Prostate gland (tissue), 2 donors: ENCODE measurements around the gene ACTA2. TPM values are rescaled to one million over a fixed set of nuclear protein-coding genes. Genes with fewer than 3 reads are reported as not detected.

Source experiments
- DNase-seq: peaks from one replicate; pipeline ENCODE4 v3.0.0-alpha.2; 2019; ENCODE audit warnings: low spot score
- H3K27ac ChIP-seq, 2 donors: fragments of 200-600 bp; sonication (generic); 2 replicates each; pipeline ENCODE4 v1.5.1; 2017 to 2019
- H3K27me3 ChIP-seq: fragments of 200-600 bp; sonication (generic); replicated peaks from 2 replicates; pipeline ENCODE4 v1.5.1; 2019; ENCODE audit not compliant: insufficient read depth
- H3K36me3 ChIP-seq, 2 donors: fragments of 200-600 bp; sonication (generic); 1 replicate in 1 of 2; 2 replicates in 1 of 2; pipeline versions ENCODE4 v1.5.1 to v1.8.1; 2017 to 2019
- H3K4me1 ChIP-seq: fragments of 200-600 bp; sonication (generic); replicated peaks from 2 replicates; pipeline ENCODE4 v1.5.1; 2019
- H3K4me3 ChIP-seq, 2 donors: fragments of 200-600 bp; sonication (generic); 2 replicates each; pipeline ENCODE4 v1.5.1; 2017 to 2019
- H3K9me3 ChIP-seq: fragments of 200-600 bp; sonication (generic); 2 replicates; pipeline ENCODE4 v1.5.1; 2017
- CTCF ChIP-seq, 4 experiments: fragments of 200-600 bp in 2 of 4; fragments of 450-650 bp in 2 of 4; sonication (generic) in 2 of 4; IDR thresholded peaks; 1 replicate in 3 of 4; 2 replicates in 1 of 4; pipeline ENCODE4 v1.5.1; 2016 to 2019; ENCODE audit warnings: antibody characterized with exemption in 4 of 4, mild to moderate bottlenecking in 2 of 4, moderate library complexity in 2 of 4
- POLR2A ChIP-seq: fragments of 450-650 bp; IDR thresholded peaks from one replicate; pipeline ENCODE4 v1.6.1; 2016; ENCODE audit warnings: antibody characterized with exemption, mild to moderate bottlenecking
- POLR2AphosphoS5 ChIP-seq: sonication (generic); formaldehyde crosslinking; IDR thresholded peaks from one replicate; pipeline ENCODE4 v1.6.1; 2017; ENCODE audit warnings: antibody characterized with exemption
- WGBS: methylation state at CpG from one replicate; pipeline ENCODE4 v1.1.5; 2018; 5-methylcytosine and 5-hydroxymethylcytosine counted together
- intact Hi-C: fragments of 100-400 bp; cut with DNase I; formaldehyde crosslinking; loops from one replicate; pipeline ENCODE4 v1.14.2; 2022
- small RNA-seq, 2 donors: library from RNA; depleted of rRNA; stranded (forward); fragments of <200 nt; gene quantifications; one replicate each; pipeline ENCODE3, GENCODE V24; 2016
- total RNA-seq, 2 donors: library from RNA; depleted of rRNA; stranded (reverse); fragments of >200 nt; gene quantifications; one replicate each; pipeline ENCODE4 v1.1.0, GENCODE V29; 2016

Gene ACTA2
- total RNA-seq, 2 donors from 2014 or later, result 1,024 to 1,957 TPM

- DNase-seq, result no peak
- Histone ChIP-seq H3K36me3 (no peaks in the 10 kb centered on the region), H3K27ac (no peak overlapping the region), H3K27me3 (no peaks in the 10 kb centered on the region), H3K9me3 (no peaks in the 10 kb centered on the region), H3K4me3 (no peak overlapping the region), H3K4me1 (no peaks in the 10 kb centered on the region)
- intact Hi-C loops, result no loop called here
- WGBS, result 95% methylated on average over 4 of the region's 4 CpGs
- no peak for TF ChIP-seq POLR2AphosphoS5
- no peak for TF ChIP-seq POLR2A
These were observed 61.7 kb downstream of the ACTA2 start for GRCh38 chr10:88890681-88891381.

GRCh38 chr10:88889559-88890337 is 62.8 kb downstream of the ACTA2 start:
- no peak for TF ChIP-seq POLR2AphosphoS5
- H3K27ac ChIP-seq, result no peak overlapping the region
- H3K4me3 ChIP-seq, result no peak overlapping the region
- no peaks in the 10 kb centered on the region for H3K27me3 ChIP-seq
- H3K36me3 ChIP-seq, result no peaks in the 10 kb centered on the region
- DNase-seq, result no peak
- 69% methylated on average over 1 of the region's 1 CpG for WGBS
- intact Hi-C loops, result no loop called here
- H3K9me3 ChIP-seq, result no peaks in the 10 kb centered on the region
- H3K4me1 ChIP-seq, result no peaks in the 10 kb centered on the region

- Histone ChIP-seq H3K36me3 (no peaks in the 10 kb centered on the region), H3K27ac (no peak overlapping the region), H3K4me1 (no peaks in the 10 kb centered on the region), H3K9me3 (no peaks in the 10 kb centered on the region), H3K4me3 (no peak overlapping the region), H3K27me3 (no peaks in the 10 kb centered on the region)
- TF ChIP-seq POLR2AphosphoS5 (no peak), CTCF (IDR thresholded peaks at IDR 0.05) (no peak), POLR2A (no peak)
- DNase-seq, result no peak
- intact Hi-C loops, result no loop called here
These were observed 63.6 kb downstream of the ACTA2 start for GRCh38 chr10:88888810-88889445.

- Histone ChIP-seq H3K4me1 (no peaks in the 10 kb centered on the region), H3K27ac (no peak overlapping the region), H3K4me3 (no peak overlapping the region), H3K27me3 (no peaks in the 10 kb centered on the region), H3K9me3 (no peaks in the 10 kb centered on the region), H3K36me3 (no peaks in the 10 kb centered on the region)
- intact Hi-C loops, result no loop called here
- TF ChIP-seq POLR2AphosphoS5 (no peak), CTCF (IDR thresholded peaks at IDR 0.05) (no peak), POLR2A (no peak)
- no peak for DNase-seq
These were observed 66.0 kb downstream of the ACTA2 start for GRCh38 chr10:88886557-88886956.

Small RNA genes within 50 kb of the gene (small RNA-seq; reads per million reads assigned to genes)
- 0 reads per million in 2 donors for gene RF02116

Other genes starting within 250 kb of the ACTA2 start
- gene LIPK, start 246.5 kb downstream of the ACTA2 start, total RNA-seq, result not detected
- gene LIPN, start 192.8 kb downstream of the ACTA2 start, total RNA-seq, result not detected
- not detected for gene LIPM, start 150.0 kb downstream of the ACTA2 start, total RNA-seq
- 1 to 10 TPM; 2.8 to 3.1 TPM for gene ANKRD22, start 100.9 kb downstream of the ACTA2 start, total RNA-seq
- 1 to 10 TPM; 3.6 to 5.8 TPM for gene STAMBPL1, start 72.5 kb downstream of the ACTA2 start, total RNA-seq
- gene FAS, start 38.0 kb upstream of the ACTA2 start, total RNA-seq, result 10 to 100 TPM; 13.7 to 17.7 TPM